ENCODE results near the gene EFCAB5.
A peak's percentile ranks its signal among the peaks of the same experiment; 100 is the strongest.
"Not testable (repeated sequence)": the region's sequence is repeated elsewhere in the genome, so short reads cannot be mapped to it uniquely, and the experiment has no call there.

Gene EFCAB5

DNA sequence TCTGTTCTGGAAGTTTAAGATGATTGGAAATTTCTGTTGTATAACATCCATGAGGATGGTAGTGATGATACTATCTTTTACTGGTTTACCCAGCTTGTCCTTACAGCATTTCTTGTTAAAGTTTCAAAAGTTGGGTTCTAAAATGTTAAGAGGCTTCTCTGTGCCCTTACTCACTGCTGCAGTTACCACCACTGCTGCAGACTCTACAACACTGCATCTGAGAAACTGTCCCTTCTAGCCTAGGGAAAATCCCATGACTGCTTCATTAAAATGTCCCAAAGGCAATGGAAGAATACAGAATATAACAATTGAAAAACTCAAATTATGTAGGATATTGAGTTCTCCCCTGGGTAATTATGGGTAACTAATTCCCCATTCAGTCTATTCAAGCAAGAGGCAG, 171.4 kb downstream of the EFCAB5 start:
- H3K4me3 ChIP-seq (ENCODE audit: insufficient read depth, low read depth, low read length, poor library complexity, severe bottlenecking): no peak overlapping the region
- no peaks in the 10 kb centered on the region for H3K4me1 ChIP-seq (ENCODE audit: control insufficient read depth, insufficient read depth, low read length, poor library complexity, severe bottlenecking)
- DNase-seq: no peak
- no peak overlapping the region for H3K27ac ChIP-seq (ENCODE audit: insufficient read depth, low read length, poor library complexity, severe bottlenecking)
- H3K27me3 ChIP-seq (replicated peaks; ENCODE audit: control insufficient read depth, insufficient read depth, low read length, poor library complexity, severe bottlenecking): no peaks in the 10 kb centered on the region
- no peaks in the 10 kb centered on the region for H3K36me3 ChIP-seq (ENCODE audit: control insufficient read depth, insufficient read depth, low read length)
- no peaks in the 10 kb centered on the region for H3K9me3 ChIP-seq (ENCODE audit: control insufficient read depth, low read length)

DNA sequence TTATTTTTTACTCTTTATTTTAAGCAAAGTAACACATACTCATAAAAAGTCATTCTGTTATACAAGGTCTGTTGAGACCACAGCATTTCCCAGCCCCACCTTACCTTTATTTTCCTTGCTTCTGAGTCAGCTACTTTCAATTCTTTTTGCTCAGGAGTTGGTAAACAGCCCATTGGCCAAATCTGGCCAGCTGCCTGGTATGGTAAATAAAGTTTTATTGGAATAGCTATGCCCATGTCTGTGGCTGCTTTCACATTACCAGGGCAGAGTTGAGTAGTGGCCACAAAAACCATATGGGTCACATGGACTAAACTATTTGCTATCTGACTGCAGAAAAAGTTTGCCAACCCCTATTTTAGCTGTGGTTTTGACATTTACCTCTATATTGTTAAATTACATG, 171.8 kb downstream of the EFCAB5 start:
- Histone ChIP-seq H3K27ac (ENCODE audit: insufficient read depth, low read length, poor library complexity, severe bottlenecking) (no peak overlapping the region), H3K4me3 (ENCODE audit: insufficient read depth, low read depth, low read length, poor library complexity, severe bottlenecking) (no peak overlapping the region), H3K27me3 (replicated peaks; ENCODE audit: control insufficient read depth, insufficient read depth, low read length, poor library complexity, severe bottlenecking) (no peaks in the 10 kb centered on the region), H3K9me3 (ENCODE audit: control insufficient read depth, low read length) (no peaks in the 10 kb centered on the region), H3K4me1 (ENCODE audit: control insufficient read depth, insufficient read depth, low read length, poor library complexity, severe bottlenecking) (peaks cover 4% of the 10 kb centered on the region), H3K36me3 (ENCODE audit: control insufficient read depth, insufficient read depth, low read length) (no peaks in the 10 kb centered on the region)
- DNase-seq: no peak

DNA sequence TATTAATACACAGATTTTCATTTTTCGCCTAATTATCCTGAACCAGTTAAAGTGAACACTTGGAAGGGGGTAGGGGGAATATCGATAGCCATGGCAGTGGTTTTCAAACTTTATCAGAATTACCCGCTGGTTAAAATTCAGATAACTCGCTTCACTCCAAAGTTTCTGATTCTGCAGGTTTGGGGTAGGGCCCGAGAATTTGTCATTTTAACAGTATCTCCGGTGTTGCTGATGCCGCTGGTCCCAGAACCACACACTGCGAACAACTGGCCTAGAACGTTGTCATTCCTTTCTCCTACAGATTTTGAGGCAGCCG, 174.9 kb downstream of the EFCAB5 start:
- Histone ChIP-seq H3K4me3 (ENCODE audit: insufficient read depth, low read depth, low read length, poor library complexity, severe bottlenecking) (peak overlapping the region; percentile 92), H3K4me1 (ENCODE audit: control insufficient read depth, insufficient read depth, low read length, poor library complexity, severe bottlenecking) (peaks cover 9% of the 10 kb centered on the region), H3K27me3 (replicated peaks; ENCODE audit: control insufficient read depth, insufficient read depth, low read length, poor library complexity, severe bottlenecking) (no peaks in the 10 kb centered on the region), H3K27ac (ENCODE audit: insufficient read depth, low read length, poor library complexity, severe bottlenecking) (peak overlapping the region; percentile 97), H3K9me3 (ENCODE audit: control insufficient read depth, low read length) (no peaks in the 10 kb centered on the region), H3K36me3 (ENCODE audit: control insufficient read depth, insufficient read depth, low read length) (no peaks in the 10 kb centered on the region)
- no peak for DNase-seq

DNA sequence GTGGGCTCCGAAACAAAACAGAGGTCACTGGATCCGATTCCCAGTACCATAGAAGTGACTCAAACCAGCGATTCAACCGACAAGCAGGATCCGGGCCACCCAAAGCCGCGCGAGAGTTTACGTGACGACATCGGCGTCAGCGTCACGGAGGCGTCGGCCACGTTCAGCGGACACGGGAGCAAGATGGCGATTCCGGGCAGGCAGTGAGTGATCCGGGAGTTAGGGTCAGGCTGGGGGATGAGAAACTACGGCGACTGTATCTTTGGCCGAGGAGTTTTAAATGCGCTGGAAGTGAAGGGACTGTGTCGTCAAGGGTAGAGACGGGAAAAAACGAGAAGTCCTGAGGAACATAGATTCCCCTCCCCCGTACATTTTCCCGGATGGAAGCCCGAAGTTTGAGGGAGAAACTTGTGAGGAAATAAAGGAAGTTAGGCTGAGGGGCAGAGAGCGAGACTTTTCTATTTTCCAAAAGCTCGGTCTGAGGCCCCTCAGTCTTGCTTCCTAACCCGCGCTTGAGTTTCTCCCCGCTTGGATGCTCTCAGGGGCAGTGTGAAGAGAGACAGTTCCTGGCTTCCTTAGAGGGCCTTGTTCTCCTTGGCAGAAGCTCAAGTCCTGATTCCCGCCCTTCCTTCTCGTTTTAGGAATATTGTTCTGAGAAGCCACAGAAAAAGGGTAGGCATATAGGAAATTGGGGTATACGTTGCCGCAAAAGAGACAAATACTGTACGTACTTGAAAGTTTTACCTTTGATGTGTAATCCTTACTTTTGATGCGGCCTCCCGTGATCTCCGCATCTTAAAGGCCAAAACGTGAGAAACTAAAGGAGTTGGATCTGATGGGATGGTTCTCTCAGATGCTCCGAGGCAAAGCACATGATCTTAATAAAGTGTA, 175.5 kb downstream of the EFCAB5 start, which contains the start of gene NSRP1:
Gene NSRP1, plus strand, starts transcription at position 156 of the 891 bp plus-strand sequence. Its CDS starts 28 bp downstream, at position 184.
- H3K27ac ChIP-seq (ENCODE audit: insufficient read depth, low read length, poor library complexity, severe bottlenecking): peak within 1 kb of the TSS; percentile 97
- H3K36me3 ChIP-seq (ENCODE audit: control insufficient read depth, insufficient read depth, low read length): no peaks in the 10 kb centered on the region
- peak; percentile 73 to 86 (median 84) for DNase-seq
- H3K4me3 ChIP-seq (ENCODE audit: insufficient read depth, low read depth, low read length, poor library complexity, severe bottlenecking): peak within 1 kb of the TSS; percentile 92
- peaks cover 9% of the 10 kb centered on the region for H3K4me1 ChIP-seq (ENCODE audit: control insufficient read depth, insufficient read depth, low read length, poor library complexity, severe bottlenecking)
- H3K27me3 ChIP-seq (replicated peaks; ENCODE audit: control insufficient read depth, insufficient read depth, low read length, poor library complexity, severe bottlenecking): no peaks in the 10 kb centered on the region
- H3K9me3 ChIP-seq (ENCODE audit: control insufficient read depth, low read length): no peaks in the 10 kb centered on the region

DNA sequence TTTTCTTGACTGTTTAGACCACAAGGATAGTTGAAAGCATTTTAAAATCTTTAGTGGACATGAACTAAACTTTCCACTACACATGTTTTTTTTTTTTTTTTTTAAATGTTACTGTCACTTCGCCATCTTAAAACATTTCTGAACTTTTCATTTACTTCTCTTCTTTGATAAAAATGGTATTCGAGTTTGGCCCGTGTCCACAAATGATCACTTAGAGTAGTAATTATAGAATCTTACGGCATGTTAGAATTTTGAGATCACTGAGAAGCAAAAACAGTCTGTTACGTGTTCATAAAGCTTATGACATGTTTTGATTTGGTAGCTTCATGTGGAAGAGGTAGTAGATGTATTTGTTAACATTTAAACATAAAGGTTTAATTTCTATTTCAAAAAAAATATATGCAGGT, 176.2 kb downstream of the EFCAB5 start:
- Histone ChIP-seq H3K27me3 (replicated peaks; ENCODE audit: control insufficient read depth, insufficient read depth, low read length, poor library complexity, severe bottlenecking) (no peaks in the 10 kb centered on the region), H3K4me1 (ENCODE audit: control insufficient read depth, insufficient read depth, low read length, poor library complexity, severe bottlenecking) (peaks cover 9% of the 10 kb centered on the region), H3K36me3 (ENCODE audit: control insufficient read depth, insufficient read depth, low read length) (no peaks in the 10 kb centered on the region), H3K9me3 (ENCODE audit: control insufficient read depth, low read length) (no peaks in the 10 kb centered on the region), H3K27ac (ENCODE audit: insufficient read depth, low read length, poor library complexity, severe bottlenecking) (peak overlapping the region; percentile 97), H3K4me3 (ENCODE audit: insufficient read depth, low read depth, low read length, poor library complexity, severe bottlenecking) (peak overlapping the region; percentile 92)
- DNase-seq: no peak

DNA sequence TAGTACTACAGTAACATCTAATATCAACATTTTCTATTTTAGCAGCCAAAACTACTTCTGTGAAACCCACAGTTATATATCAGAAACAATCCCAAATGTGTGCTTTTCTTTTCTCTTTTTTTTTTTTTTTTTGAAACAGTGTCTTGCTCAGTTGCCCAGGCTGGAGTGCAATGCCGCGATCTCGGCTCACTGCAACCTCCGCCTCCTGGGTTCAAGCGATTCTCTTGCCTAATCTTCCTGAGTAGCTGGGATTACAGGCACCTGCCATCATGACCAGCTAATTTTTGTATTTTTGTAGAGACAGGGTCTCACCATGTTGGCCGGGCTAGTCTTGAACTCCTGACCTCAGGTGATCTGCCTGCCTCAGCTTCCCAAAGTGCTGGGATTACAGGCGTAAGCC, 177.2 kb downstream of the EFCAB5 start:
- not testable (repeated sequence) for H3K27me3 ChIP-seq (replicated peaks; ENCODE audit: control insufficient read depth, insufficient read depth, low read length, poor library complexity, severe bottlenecking); DNase-seq; H3K9me3 ChIP-seq (ENCODE audit: control insufficient read depth, low read length); H3K36me3 ChIP-seq (ENCODE audit: control insufficient read depth, insufficient read depth, low read length); H3K27ac ChIP-seq (ENCODE audit: insufficient read depth, low read length, poor library complexity, severe bottlenecking); H3K4me3 ChIP-seq (ENCODE audit: insufficient read depth, low read depth, low read length, poor library complexity, severe bottlenecking); H3K4me1 ChIP-seq (ENCODE audit: control insufficient read depth, insufficient read depth, low read length, poor library complexity, severe bottlenecking)

DNA sequence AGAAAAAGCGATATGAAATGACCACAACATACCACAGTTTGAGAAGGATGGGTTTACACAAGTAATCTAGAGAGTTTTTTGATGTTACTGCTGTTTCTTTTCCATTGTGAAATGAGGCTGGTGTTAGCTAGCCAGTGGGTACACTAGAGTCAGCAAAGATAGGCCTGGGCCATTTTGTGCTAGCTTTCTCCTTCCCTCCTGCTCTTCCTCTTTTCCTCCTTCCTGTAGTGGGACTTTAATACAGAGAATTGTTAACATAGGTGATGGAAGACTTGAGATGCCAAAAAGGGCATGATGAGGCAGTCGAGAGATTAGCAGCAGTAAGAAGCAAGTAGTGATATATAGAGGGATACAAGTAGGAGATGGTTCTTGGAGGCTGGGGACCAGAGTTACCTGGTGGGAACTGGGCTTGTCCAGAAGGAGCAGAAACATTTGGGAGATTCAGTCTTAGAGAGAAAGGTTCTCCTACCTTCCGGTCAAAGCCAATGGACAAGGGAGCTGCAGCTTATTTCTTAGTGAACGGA, 182.9 kb downstream of the EFCAB5 start:
- Histone ChIP-seq H3K36me3 (ENCODE audit: control insufficient read depth, insufficient read depth, low read length) (peaks cover 8% of the 10 kb centered on the region), H3K27ac (ENCODE audit: insufficient read depth, low read length, poor library complexity, severe bottlenecking) (no peak overlapping the region), H3K4me1 (ENCODE audit: control insufficient read depth, insufficient read depth, low read length, poor library complexity, severe bottlenecking) (peaks cover 5% of the 10 kb centered on the region), H3K4me3 (ENCODE audit: insufficient read depth, low read depth, low read length, poor library complexity, severe bottlenecking) (no peak overlapping the region), H3K27me3 (replicated peaks; ENCODE audit: control insufficient read depth, insufficient read depth, low read length, poor library complexity, severe bottlenecking) (no peaks in the 10 kb centered on the region), H3K9me3 (ENCODE audit: control insufficient read depth, low read length) (no peaks in the 10 kb centered on the region)
- no peak for DNase-seq

DNA sequence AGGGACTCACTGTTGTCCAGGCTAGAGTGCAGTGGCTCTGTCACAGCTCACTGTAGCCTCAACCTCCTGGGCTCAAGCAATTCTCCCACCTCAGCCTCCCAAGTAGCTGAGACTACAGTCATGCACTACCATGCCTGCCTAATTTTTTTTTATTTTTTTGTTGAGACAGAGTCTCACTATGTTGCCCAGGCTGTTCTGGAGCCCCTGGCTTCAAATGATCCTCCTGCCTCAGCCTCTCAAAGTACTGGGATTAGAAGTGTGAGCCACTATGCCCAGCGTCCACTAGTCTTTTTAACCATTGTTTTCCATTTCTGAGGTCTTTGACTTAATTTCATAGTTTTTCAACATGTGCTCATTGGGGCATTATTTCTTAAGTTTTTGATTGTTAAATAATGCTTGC, 188.7 kb downstream of the EFCAB5 start:
- no peaks in the 10 kb centered on the region for H3K27me3 ChIP-seq (replicated peaks; ENCODE audit: control insufficient read depth, insufficient read depth, low read length, poor library complexity, severe bottlenecking)
- no peaks in the 10 kb centered on the region for H3K4me1 ChIP-seq (ENCODE audit: control insufficient read depth, insufficient read depth, low read length, poor library complexity, severe bottlenecking)
- no peak overlapping the region for H3K27ac ChIP-seq (ENCODE audit: insufficient read depth, low read length, poor library complexity, severe bottlenecking)
- H3K36me3 ChIP-seq (ENCODE audit: control insufficient read depth, insufficient read depth, low read length): peaks cover 5% of the 10 kb centered on the region
- H3K4me3 ChIP-seq (ENCODE audit: insufficient read depth, low read depth, low read length, poor library complexity, severe bottlenecking): no peak overlapping the region
- no peaks in the 10 kb centered on the region for H3K9me3 ChIP-seq (ENCODE audit: control insufficient read depth, low read length)
- no peak for DNase-seq

DNA sequence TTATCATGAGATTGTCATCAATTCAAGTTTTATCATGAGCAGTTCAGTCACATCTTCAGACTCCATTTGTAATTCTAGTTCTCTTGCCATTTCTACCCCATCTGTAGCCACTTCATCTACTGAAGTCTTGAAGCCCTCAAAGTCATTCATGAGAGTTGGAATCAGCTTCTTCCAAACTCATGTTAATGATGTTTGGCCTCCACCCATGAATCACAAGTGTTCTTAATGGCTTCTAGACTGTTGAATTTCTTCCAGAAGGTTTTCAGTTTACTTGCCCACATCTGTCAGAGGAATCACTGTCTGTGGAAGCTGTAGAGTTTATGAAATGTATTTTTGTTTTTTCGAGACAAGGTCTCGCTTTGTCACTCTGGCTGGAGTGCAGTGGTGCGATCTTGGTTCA, 191.2 kb downstream of the EFCAB5 start:
- Histone ChIP-seq H3K27me3 (replicated peaks; ENCODE audit: control insufficient read depth, insufficient read depth, low read length, poor library complexity, severe bottlenecking) (no peaks in the 10 kb centered on the region), H3K4me3 (ENCODE audit: insufficient read depth, low read depth, low read length, poor library complexity, severe bottlenecking) (no peak overlapping the region), H3K36me3 (ENCODE audit: control insufficient read depth, insufficient read depth, low read length) (peaks cover 5% of the 10 kb centered on the region), H3K4me1 (ENCODE audit: control insufficient read depth, insufficient read depth, low read length, poor library complexity, severe bottlenecking) (no peaks in the 10 kb centered on the region), H3K27ac (ENCODE audit: insufficient read depth, low read length, poor library complexity, severe bottlenecking) (no peak overlapping the region), H3K9me3 (ENCODE audit: control insufficient read depth, low read length) (no peaks in the 10 kb centered on the region)
- DNase-seq: no peak

DNA sequence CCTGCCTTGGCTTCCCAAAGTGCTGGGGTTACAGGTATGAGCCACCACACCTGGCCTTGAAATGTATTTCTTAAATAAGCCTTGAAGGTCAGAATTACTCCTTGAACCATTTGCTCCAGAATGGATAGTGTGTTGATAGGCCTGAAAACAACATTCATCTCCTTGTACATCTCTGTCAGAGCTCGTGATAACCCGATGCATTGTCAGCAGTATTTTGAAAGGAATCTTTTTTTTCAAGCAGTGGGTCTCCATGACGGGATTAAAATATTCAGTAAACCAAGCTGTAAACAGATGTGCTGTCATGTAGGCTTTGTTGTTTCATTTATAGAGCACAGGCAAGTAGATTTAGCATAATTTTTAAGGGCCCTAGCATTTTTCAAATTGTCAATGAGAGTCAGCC, 191.8 kb downstream of the EFCAB5 start:
- Histone ChIP-seq H3K4me3 (ENCODE audit: insufficient read depth, low read depth, low read length, poor library complexity, severe bottlenecking) (no peak overlapping the region), H3K27me3 (replicated peaks; ENCODE audit: control insufficient read depth, insufficient read depth, low read length, poor library complexity, severe bottlenecking) (no peaks in the 10 kb centered on the region), H3K9me3 (ENCODE audit: control insufficient read depth, low read length) (no peaks in the 10 kb centered on the region), H3K27ac (ENCODE audit: insufficient read depth, low read length, poor library complexity, severe bottlenecking) (no peak overlapping the region), H3K36me3 (ENCODE audit: control insufficient read depth, insufficient read depth, low read length) (peaks cover 4% of the 10 kb centered on the region), H3K4me1 (ENCODE audit: control insufficient read depth, insufficient read depth, low read length, poor library complexity, severe bottlenecking) (no peaks in the 10 kb centered on the region)
- DNase-seq: no peak
